ENCODE results near the gene HINFP.
A peak's percentile ranks its signal among the peaks of the same experiment; 100 is the strongest.

HINFP gene

GRCh38 chr11:119121008-119121810, at the start of gene HINFP:
TSS of gene HINFP (plus strand) at chr11:119121580. CDS start at chr11:119126945, 5,365 bp downstream.
- peak; percentile 99 for DNase-seq (ENCODE audit: low spot score)

DNA sequence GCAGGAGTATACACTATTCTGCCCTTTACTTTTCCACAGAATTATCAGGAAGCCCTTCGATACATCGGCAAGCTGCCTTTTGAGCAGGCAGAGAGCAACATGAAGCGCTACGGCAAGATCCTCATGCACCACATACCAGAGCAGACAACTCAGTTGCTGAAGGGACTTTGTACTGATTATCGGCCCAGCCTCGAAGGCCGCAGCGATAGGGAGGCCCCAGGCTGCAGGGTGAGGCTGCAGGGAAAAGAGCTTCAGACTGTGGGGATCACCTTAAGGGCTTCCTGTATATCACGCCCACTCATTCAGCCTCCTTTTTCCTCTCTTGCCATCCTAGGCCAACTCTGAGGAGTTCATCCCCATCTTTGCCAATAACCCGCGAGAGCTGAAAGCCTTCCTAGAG, 43.5 kb upstream of the HINFP start:
- DNase-seq (ENCODE audit: low spot score): no peak

- DNase-seq (ENCODE audit: low spot score): no peak
Measured at GRCh38 chr11:119078675-119079420, 42.5 kb upstream of the HINFP start.

DNA sequence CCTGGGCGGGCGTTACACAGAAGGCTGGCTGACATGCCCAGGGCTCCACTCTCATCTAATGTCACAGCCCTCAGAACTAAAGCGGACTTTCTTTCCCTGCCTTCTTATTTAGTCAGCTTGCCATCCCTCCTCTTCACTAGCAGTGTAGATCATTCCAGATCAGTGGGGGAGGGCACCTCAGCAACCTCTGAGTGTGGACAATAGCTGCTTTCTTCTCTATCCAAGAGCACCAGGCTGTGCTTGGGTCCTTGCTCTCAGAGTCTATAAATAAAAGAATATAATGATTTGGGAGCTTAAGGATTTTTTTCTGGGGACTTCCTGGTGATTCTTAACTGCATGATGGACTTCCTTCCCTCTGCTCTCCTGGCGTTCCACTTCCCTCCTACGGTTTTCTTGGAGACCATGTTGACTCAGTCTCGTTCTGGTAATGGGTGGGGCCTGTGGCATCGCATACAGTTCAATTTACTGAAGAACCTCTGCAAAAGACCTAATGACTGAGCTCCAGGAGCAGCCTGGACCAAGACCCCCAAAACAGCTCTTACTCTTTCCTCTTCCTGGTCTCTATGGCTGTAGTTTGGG, 39.6 kb upstream of the HINFP start:
- no peak for DNase-seq (ENCODE audit: low spot score)

GRCh38 chr11:119084663-119085436, 36.5 kb upstream of the HINFP start, which contains the start of gene HMBS:
TSS of gene HMBS (plus strand) at chr11:119084881. CDS start at chr11:119085034, 153 bp downstream.
- DNase-seq (ENCODE audit: low spot score): peak; percentile 95

DNA sequence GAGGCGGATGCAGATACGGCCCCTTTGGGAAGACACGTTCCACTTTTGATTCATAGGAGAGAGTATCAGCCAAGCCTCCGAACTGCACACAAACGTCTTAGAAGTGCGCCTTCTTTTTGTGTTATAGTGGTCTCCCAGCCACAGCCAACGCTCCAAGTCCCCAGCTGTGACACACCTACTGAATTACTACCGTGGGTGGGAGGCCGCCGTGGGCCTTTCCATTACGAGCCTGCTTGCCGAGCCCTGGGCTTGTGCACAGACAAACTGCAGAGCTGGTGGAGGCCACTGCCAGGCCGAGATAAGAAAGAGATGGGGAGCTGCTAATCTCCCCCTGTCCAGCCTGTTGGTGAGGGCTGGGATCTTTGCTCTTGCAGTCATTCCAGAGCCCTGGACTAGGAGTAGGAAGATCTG, 35.9 kb upstream of the HINFP start:
- peak; percentile 16 for DNase-seq (ENCODE audit: low spot score)

GRCh38 chr11:119087123-119087522, 34.3 kb upstream of the HINFP start:
- no peak for DNase-seq (ENCODE audit: low spot score)

DNA sequence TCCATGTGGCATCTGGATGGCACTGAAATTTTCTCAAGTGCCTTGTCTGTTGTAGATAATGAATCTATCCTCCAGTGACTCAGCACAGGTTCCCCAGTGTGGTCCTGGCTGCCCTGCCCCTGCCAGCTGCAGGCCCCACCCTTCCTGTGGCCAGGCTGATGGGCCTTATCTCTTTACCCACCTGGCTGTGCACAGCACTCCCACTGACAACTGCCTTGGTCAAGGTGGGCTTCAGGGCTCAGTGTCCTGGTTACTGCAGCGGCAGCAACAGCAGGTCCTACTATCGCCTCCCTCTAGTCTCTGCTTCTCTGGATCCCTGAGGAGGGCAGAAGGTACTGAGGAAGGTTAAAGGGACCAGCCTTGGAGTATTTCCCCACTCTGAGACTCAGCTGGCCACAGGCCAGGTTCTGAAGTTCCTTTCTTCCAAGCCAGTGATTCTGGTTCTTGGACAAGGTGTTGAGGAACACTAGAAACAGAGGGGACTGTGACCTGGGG, 33.6 kb upstream of the HINFP start:
- no peak for DNase-seq (ENCODE audit: low spot score)

DNA sequence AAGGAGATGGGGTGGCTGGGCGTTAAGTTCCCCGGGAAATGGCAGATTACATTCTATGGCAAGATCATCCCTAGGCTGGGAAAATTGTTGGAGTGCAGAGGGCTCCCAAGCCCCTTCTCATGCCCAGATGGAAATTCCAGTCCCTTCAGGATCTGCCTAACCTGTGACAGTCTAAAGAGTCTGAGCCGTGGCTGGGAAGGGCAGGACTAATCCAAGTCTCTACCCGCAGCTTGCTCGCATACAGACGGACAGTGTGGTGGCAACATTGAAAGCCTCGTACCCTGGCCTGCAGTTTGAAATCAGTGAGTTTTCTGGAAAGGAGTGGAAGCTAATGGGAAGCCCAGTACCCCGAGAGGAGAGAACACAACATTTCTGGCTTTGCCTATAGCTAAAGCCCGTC, 33.0 kb upstream of the HINFP start:
- no peak for DNase-seq (ENCODE audit: low spot score)

DNA sequence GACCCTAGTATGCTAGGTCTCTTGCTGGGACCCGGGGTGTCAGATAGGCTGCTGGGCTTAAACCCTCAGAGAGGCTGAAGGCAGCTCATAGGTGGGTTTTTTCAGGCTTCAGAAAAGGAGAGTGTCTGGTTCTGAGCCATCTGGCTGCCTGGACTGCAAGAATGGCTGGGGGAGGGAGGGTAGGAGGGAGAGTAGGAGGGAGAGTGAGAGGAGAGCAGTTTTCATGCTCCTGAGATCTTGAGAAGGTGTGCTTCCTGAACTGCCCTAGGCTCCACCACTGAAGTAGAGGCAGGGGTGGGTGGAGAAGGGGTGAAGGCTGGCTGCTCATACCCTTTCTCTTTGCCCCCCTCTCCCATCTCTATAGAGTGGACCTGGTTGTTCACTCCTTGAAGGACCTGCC, 32.1 kb upstream of the HINFP start:
- DNase-seq (ENCODE audit: low spot score): no peak

DNA sequence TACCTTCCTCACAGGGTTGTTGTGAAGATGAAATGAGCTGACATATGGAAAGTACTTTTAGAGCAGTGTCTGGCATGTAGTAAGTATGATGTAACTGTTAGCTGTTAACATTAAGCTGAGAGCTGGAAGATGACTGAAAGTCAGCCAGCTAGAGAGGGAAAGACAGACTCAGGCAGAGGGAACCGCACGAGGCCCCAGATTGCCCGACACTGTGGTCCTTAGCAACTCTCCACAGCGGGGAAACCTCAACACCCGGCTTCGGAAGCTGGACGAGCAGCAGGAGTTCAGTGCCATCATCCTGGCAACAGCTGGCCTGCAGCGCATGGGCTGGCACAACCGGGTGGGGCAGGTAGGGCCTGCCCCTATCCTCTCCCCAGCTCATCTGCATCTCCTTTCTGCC, 30.2 kb upstream of the HINFP start:
- no peak for DNase-seq (ENCODE audit: low spot score)

DNA sequence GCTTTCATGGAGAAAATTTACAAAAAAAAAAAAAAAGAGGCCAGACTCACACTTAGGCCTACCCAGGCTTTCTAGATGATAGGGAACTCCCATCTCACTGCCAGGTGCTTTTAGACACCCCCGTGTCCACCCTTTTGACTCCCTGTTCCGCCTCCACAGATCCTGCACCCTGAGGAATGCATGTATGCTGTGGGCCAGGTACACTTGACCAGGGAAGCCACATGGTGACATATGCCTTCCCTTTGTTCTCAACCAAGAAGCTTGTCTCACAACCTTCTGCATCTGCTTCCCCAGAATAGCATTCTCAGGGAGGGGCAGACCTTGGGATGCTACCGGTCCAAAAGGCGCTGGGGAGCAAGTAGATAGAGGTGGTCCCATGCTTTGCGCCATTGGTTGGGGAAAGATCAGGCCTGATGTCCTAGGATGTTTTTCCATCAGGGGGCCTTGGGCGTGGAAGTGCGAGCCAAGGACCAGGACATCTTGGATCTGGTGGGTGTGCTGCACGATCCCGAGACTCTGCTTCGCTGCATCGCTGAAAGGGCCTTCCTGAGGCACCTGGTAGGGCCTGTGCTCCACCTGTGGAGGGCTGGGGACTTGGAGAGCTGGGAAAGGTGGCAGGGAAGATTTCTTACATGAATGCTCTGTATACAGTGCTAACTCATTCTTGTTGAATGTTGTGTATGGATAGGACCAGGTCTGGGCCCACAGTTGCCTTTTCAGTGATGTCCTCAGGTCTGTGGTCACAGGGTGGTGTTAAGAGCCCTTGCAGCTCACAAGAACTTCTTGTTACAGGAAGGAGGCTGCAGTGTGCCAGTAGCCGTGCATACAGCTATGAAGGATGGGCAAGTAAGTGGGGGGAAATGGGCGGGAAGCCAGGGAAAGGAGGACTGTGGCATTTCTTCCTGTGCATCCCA, 29.2 kb upstream of the HINFP start:
- no peak for DNase-seq (ENCODE audit: low spot score)

DNA sequence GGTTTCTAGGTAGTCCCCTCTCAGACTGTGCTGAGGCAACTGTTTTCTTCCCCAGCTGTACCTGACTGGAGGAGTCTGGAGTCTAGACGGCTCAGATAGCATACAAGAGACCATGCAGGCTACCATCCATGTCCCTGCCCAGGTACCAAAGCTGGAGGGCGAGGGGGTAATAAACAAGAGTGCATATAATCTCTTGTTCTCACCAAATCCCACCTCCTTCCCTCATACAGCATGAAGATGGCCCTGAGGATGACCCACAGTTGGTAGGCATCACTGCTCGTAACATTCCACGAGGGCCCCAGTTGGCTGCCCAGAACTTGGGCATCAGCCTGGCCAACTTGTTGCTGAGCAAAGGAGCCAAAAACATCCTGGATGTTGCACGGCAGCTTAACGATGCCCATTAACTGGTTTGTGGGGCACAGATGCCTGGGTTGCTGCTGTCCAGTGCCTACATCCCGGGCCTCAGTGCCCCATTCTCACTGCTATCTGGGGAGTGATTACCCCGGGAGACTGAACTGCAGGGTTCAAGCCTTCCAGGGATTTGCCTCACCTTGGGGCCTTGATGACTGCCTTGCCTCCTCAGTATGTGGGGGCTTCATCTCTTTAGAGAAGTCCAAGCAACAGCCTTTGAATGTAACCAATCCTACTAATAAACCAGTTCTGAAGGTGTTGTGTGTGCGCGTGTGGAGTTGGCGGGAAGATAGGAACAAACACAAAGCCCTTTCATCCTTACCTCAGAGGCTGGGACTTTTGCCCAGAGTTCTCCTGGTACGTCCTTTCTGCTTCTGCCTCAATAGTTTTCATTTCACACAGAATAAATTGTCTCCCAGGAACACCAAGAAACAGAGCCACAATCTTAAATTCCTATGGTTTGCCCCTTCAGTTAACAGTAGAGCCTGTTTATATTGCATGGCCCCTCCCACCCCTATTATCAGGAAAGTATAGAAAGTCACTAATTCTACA, 28.2 kb upstream of the HINFP start:
- DNase-seq (ENCODE audit: low spot score): no peak

DNA sequence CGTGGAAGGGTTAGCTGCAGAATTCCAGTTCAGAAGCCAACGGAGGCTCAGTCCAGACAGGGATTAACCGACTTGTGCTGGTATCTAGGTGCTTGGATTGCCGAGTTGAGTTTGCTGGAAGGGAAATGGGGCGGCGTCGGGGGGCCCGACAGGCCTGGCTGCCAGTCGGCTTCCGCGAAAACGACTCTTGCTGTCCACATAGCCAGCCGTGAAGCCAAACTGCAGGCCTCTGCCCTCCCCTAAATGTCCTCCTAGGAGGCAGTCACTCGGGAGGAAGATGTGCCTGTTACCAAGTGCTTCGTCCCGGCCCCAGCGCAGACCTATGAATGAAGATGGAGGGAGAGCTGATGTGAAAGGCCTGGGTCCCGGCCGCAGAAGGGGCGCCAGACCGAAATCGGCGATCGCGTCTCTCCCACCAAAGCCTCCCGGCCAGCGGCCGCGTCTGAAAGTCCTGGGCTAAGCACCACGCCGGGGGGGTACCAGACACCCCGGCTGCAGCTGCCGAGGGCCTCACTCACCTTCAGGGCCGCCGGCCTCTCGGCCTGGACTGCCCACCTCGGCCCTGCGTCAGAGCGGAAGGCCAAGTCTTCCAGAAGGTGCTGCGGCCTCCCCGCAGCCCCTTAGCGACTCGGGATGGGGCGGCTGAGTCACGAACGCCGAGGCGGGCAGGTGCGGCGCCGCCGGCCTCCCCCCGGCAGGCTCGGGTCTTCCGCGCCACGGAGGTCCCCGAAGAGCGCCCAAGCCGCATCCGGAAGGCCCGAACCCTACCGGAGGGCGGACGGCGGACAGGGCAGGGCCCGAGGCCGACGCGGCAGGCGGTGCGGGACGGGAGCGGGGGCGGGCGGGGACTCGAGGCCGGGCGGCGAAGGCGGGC, 27.2 kb upstream of the HINFP start:
- peak; percentile 28 for DNase-seq (ENCODE audit: low spot score)

DNA sequence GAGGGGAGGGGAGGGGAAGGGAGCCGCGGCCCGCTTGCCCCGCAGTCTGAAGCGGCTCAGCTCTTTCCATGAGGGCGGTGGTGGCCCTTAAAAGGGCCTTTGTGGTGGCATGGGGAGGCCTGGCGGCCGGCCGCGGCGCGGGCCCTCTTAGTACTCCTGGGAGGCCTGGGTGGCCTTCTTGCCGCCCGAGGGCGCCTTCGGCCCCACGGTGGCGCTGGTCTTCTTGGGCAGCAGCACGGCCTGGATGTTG, 26.6 kb upstream of the HINFP start:
- DNase-seq (ENCODE audit: low spot score): peak; percentile 82

- DNase-seq (ENCODE audit: low spot score): peak; percentile 99
Measured at GRCh38 chr11:119095066-119095880, 26.1 kb upstream of the HINFP start.

- DNase-seq (ENCODE audit: low spot score): no peak
Measured at GRCh38 chr11:119099711-119100110, 21.7 kb upstream of the HINFP start.
